GM10266 (cell line): ENCODE results near the gene SLC25A39.

ENCODE experiments used
- DNase-seq: peaks from one replicate; pipeline ENCODE4 v3.0.0; 2012; ENCODE audit errors: extremely low spot score
- TF ChIP-seq, protein P1 (sequence below): IDR thresholded peaks from 2 replicates; pipeline ENCODE4 v1.5.1; 2012; ENCODE audit warnings: mild to moderate bottlenecking, low read depth; ENCODE audit not compliant: control insufficient read depth, insufficient read depth; ENCODE audit errors: missing control alignments

Gene SLC25A39

DNA sequence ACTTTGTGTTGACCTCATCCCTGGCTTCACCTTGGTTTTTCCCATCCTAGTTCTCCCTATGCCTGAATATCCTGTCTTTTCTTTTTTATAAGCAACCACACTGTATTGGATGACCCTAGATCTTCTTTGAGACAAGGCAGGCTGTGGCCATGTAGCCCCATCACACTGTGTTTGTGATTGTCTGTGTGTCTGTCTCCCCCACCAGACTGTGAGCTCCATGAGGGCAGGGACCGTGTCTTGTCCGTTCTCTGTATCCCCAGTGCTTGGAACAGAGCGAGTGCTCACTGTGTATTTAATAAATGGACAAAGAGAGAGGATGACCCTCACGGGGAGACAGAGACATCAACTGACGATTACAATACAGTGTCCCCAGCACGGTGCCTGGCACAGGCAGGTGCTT lies 7.1 kb downstream of the SLC25A39 start:
- TF ChIP-seq, protein P1, sequence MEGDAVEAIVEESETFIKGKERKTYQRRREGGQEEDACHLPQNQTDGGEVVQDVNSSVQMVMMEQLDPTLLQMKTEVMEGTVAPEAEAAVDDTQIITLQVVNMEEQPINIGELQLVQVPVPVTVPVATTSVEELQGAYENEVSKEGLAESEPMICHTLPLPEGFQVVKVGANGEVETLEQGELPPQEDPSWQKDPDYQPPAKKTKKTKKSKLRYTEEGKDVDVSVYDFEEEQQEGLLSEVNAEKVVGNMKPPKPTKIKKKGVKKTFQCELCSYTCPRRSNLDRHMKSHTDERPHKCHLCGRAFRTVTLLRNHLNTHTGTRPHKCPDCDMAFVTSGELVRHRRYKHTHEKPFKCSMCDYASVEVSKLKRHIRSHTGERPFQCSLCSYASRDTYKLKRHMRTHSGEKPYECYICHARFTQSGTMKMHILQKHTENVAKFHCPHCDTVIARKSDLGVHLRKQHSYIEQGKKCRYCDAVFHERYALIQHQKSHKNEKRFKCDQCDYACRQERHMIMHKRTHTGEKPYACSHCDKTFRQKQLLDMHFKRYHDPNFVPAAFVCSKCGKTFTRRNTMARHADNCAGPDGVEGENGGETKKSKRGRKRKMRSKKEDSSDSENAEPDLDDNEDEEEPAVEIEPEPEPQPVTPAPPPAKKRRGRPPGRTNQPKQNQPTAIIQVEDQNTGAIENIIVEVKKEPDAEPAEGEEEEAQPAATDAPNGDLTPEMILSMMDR: no peak
- DNase-seq: no peak

DNA sequence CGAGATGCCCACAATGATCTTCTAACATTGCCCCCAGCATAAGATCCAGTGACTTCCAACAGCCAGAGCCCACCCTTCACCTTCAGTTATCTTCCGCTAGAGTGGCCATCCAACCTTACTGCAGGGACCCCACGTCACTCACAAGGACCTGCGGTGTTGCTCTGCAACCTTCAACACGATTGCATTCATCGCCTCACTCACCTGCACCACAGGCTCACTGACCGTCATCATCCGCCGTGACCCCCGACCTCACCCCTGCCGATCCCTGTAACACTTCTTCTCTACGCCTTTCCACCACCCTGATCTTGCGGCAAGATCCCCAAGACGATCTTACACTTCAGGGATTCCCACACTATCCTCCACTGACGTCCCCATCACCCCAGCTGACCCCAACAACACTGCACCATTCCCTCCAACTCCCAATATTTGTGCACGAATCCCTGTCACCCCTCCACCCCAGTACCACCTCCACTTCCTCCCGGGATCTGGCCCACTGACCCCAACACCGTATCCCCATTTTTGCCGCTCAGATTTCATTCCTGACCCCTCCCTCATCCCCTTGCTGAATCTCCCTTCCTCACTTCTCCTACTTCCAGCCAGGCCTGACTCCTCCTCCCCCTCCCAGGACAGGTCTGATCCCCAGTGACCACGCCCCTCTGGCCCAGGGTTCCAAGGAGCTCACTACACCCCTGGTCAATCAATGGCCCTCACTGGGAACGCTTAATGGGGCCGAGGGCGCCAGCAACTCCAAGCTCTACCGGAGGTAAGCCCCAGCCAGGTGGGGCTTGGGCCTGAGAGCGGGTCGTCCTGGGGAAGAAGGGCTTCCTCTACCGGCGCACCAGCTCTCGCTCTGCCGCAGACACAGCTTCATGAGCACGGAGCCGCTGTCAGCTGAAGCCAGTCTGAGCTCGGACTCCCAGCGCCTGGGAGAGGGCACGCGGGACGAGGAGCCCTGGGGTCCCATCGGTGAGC lies 8.6 kb downstream of the SLC25A39 start:
- TF ChIP-seq, protein P1: no peak
- no peak for DNase-seq

DNA sequence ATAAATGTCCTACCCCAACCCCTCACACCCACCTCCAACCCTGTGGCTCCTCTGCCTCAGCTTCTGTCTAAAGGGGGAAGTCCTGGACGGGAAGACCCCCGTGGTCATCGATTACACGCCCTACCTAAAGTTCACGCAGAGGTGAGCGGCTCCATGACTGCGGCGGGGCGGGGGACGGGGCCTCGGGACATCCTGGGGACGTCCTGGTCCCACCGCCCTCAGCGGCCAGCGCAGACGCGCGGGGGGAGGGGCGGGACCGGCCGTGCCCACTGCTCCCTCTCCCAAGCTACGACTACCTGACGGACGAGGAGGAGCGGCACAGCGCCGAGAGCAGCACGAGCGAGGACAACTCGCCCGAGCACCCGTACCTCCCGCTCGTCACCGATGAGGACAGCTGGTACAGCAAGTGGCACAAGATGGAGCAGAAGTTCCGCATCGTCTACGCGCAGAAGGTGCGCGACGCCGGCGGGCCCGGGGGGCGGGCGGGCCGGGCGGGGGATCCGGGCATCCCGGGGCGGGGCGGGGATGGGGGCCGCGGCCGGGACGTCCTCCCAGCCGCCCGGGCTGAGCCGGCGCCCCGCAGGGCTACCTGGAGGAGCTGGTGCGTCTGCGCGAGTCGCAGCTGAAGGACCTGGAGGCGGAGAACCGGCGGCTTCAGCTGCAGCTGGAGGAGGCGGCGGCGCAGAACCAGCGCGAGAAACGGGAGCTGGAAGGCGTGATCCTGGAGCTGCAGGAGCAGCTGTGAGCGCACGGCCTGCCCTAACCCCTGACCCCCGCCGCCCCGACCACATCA lies 9.6 kb downstream of the SLC25A39 start:
- TF ChIP-seq, protein P1: no peak
- peak; percentile 80 for DNase-seq

DNA sequence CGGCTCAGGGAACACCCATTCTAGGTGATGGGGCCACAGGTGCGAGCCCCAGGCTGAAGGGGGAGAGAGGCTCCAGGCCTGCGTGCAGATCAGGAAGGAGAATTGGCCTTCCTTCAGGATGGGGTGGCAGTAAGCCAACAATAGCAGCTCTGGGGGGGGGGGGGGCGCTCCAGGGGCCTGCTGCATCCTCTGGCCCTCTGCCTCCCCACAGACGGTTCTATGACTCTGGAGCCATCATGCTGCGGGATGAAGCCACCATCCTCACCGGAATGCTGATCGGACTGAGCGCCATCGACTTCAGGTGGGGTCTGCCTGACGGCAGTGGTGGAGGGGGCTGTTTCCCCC lies 10.1 kb downstream of the SLC25A39 start:
- TF ChIP-seq, protein P1: no peak

DNA sequence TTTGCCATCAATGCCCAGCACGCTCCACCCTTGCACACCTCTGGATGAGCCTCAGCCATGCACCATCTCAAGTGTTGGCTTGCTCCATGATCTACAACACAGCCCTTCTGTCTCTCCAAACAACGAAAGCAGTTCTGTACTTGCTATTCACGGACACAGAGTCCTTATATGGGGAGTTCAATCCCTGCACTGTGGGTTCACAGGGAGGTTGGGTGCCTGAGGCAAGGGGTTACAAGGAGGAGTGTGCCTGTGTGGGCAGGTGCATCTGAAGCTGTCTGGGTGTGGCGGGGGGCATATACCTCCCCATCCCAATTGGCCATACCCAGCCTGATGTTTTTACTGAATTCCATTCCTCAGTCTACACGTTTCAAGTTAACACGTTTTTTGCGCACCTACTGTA lies 10.6 kb downstream of the SLC25A39 start:
- no peak for DNase-seq
- TF ChIP-seq, protein P1: no peak

More for the DNA sequence above, 10.1 kb downstream of the SLC25A39 start:
- no peak for DNase-seq

DNA sequence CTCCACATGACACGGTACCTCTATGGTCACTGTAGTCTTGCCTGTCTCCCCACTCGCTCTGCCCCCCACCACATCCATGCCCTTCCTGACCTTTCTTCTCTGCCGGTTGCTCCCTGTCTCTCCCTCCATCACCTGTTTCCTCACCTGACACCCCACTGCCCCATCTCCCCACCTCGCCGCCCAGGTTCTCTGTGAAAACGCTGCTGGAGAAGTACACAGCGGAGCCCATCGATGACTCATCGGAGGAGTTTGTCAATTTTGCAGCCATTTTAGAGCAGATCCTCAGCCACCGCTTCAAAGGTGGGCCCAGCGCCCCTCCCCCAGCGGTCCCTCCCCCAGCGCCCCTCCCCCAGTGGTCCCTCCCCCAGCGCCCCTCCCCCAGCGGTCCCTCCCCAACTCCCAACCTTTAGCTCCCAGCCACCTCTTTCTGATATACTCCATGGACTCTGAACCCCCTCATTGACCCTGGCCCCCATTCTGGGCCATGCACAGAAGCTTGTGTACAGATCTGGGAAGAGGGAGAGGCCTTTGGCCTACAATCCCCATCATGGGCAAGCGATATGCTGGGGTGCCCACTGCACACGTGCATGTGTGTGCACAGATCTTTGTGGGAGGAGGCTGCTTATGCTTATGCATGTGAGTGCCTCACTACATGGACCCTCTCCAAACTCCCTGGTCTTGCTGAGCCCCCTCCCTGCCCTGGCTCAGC lies 12.1 kb downstream of the SLC25A39 start:
- TF ChIP-seq, protein P1: no peak
- DNase-seq: no peak
